GM18868 (cell line): ENCODE data around the gene ZNF366.
A peak's percentile ranks its signal among the peaks of the same experiment; 100 is the strongest.

Experiments used
- ATAC-seq: cut with Tn5 transposase; IDR thresholded peaks from one replicate; pipeline ENCODE4 v1.9.1; 2021; ENCODE audit warnings: mild to moderate bottlenecking, moderate library complexity; ENCODE audit not compliant: unreplicated experiment

The ZNF366 gene

GRCh38 chr5:72494623-72495124 lies 12.5 kb downstream of the ZNF366 start:
- ATAC-seq = no peak

GRCh38 chr5:72489536-72489935 lies 17.7 kb downstream of the ZNF366 start:
- no peak for ATAC-seq

- no peak for ATAC-seq
Measured at GRCh38 chr5:72488756-72489155, 18.5 kb downstream of the ZNF366 start.

DNA sequence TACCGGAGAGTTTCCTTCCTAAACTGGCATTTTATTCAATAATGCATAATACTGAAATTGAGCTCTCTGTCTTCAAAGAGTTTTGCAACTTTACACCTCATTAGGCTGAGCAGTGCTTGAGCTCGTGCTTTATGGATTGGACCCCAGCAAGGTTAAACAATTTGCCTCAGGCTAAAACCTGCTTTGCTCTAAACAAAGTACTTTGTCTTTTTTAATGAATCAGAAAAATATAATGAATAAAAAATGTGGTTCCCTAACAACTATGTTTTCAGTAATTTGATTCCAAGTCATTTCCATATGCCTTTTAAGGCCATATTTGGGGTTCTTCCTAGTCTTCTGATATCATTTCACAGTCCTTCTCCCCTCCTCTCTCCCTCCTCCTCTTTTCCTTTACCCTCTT lies 20.0 kb downstream of the ZNF366 start:
- ATAC-seq = no peak

DNA sequence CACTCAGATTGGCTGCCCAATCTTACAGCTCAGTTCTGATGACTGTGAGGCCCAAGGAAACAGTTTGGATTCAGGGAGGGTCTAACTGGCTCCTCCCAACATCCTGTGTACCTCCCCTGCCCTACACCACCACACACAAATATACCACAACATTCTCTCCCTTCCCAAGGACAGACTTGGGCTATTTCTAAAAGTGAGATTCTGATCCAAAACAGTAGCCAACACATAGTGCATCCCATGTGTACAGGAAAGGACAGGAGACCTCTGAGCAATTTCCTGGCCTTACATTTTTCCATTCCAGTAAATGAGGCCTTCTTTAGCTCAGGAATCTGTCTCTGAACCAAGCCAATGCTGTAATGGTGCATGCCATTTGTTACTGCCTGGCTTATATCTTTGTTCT lies 20.8 kb downstream of the ZNF366 start:
- ATAC-seq = no peak

GRCh38 chr5:72485430-72485974 lies 21.7 kb downstream of the ZNF366 start:
- no peak for ATAC-seq

DNA sequence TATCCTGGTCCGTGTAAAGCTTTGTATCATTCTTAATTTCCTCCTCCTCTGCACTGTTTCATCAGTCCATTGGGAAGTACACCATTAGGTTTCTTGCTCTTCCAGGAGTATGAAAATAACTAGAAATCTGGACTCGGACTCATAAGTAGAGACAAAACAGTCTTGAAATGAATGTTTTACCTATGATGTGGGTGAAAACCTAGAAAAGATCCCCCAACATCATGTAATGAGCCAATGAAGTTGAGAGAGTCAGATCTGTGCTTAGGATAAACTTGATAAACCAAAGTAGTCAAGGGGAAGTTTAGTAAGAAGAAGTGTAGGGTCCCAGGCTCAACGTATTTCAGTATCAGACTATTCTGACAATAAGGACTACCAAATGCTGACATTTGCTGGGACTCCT lies 25.2 kb downstream of the ZNF366 start:
- no peak for ATAC-seq

GRCh38 chr5:72480841-72481240 lies 26.4 kb downstream of the ZNF366 start:
- ATAC-seq = no peak

GRCh38 chr5:72479921-72480320 lies 27.3 kb downstream of the ZNF366 start:
- ATAC-seq = no peak

GRCh38 chr5:72478684-72479083 lies 28.5 kb downstream of the ZNF366 start:
- no peak for ATAC-seq

DNA sequence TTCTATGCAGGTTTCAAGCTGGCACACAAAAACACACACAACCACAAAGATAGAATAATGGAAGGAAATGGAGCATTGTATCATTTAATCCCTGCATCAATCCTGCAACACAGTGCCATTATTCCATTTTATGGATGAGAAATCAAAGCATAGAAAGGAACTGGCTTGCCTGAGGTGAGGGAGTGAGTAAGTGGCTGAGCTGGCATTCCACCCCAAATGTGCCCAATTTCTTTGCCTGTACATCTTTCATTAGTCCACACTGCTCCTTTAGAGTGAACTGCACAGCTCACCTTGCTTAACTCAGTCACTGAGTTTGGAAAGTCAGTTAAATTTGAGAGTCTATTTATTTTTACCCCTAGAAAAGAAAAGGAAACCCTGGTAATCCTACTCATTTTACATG lies 28.9 kb downstream of the ZNF366 start:
- no peak for ATAC-seq

- no peak for ATAC-seq
Measured at GRCh38 chr5:72477644-72478043, 29.6 kb downstream of the ZNF366 start.

- no peak for ATAC-seq
Measured at GRCh38 chr5:72477176-72477575, 30.0 kb downstream of the ZNF366 start.

DNA sequence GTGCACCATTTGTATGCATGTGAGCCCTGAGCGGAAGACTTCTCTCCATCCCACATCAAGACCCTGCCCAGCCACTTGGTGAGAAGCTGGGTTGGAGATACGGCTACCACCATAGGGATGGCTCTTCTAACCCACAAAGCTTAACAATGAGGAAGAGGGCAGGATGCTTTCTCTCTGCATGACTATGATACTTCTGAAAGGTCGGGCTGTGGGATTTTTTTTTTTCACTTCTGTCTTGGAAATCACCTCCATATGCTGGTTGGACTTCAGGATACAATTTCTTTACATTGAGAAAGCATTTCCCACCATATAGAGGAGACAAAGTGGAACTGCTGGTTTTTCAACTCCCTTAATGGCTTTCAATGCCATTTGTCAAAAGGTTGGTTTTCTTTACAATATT lies 30.5 kb downstream of the ZNF366 start:
- ATAC-seq = peak; percentile 62

GRCh38 chr5:72476275-72476674 lies 30.9 kb downstream of the ZNF366 start:
- no peak for ATAC-seq

GRCh38 chr5:72474516-72474915 lies 32.7 kb downstream of the ZNF366 start:
- no peak for ATAC-seq

DNA sequence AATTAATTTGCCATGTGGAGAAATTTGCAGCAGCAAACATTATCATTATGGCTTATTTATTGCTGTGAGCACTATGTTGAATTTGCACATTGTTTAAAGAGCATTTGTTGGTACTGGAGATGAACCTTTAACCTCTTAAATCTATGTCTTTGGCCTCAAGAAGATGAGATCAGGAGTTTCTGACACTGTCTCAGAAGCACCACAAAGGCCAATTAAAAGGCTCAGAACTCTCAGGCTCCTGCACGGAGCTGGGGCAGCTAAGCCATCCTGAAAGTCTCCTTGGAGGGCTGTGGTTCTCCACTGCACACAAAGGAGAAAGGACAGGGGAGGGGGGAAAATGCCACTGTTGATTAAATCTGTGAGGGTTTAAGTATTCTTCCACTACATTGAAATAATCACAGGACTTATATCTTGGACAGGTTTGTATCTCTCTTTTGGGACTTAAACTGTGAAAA lies 33.1 kb downstream of the ZNF366 start:
- ATAC-seq = peak; percentile 40

DNA sequence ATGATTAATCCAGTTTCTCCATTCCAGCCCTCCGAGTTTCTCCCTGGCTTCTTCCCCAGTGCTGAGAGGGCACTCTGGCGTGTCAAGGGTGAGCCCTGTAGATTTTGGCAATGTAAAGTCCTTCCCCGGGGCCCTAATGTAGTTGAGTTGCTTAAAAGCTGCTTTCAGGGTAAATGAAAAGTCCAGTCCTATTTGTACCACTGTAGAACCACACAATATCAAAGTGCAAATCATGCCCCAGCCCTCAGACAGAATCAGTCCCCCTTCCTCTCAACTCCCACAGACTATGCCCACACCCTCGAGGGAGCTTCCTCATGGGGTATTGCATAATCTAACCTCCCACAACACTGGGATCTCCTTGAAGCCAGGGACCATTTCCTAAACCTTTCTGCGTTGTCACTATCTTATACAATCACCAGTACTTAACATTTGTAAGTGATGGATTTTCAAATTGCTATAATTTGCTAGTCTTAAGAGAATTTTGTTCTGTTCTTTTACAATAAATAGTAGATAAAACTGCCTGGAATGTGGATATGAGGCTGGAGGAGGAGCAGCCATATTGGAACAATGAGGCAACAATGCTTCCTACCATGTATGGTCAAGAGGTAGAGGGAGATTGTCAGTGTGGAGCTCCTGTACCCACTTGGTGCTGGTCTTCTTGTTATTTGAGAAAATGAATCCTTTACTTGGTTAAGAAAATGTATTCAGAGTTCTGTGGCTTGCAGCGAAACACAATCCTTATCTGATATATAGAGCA lies 34.4 kb downstream of the ZNF366 start:
- ATAC-seq = no peak

DNA sequence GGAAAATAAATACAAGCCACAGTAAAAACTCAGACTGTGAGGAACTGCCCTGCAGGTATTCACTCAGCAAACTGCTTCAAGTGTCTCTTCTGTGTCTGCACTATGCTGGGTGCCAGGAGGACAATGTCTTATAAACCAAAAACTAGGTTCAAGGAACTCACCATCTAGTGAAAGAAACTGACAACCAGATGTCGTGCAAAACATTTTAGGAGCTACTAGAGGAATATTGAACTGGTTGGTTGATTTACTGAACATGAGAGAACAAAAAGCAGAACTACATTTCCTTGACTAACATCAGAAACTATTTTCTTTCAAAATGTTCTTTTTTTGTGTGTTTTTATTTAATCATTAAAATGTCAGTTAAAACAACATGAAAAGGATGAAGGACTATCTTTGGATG lies 35.2 kb downstream of the ZNF366 start:
- no peak for ATAC-seq

DNA sequence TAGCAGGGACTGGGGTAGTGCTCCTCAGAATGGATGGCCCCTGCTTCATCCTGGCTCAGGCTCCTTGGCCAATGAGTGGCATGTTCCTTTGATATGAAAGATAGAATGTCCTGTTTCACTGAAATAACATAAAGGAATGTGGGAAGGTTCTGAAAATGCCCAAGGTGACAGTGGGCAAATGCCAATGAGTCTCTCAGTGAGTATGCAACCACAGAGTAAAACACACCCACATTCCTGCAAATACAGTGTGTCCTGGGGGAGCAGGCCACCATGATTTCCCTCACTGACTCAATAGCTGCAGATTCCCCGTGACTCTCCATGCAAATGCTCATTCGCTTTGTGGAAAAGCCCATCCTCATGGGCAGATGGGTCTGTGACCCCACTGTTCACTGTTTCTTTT lies 36.4 kb downstream of the ZNF366 start:
- no peak for ATAC-seq

DNA sequence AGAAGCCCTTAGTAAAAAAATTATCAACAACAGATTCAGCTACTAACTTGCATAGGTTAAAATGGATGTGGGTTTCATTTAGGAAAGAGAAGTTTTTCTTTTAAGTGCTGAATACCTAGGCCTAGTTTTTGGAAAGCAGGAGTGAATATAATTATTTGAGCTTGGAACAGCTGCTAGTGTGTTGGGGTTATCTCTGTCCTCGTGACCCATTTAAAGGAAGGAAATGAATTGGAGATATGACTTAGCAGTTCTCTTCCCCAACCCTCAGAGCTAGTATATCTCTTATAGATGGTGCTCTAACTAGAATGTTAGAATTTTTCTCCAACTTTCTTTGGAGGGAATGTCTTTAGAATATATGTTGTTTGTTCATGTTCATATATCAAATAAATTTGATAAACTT lies 38.6 kb downstream of the ZNF366 start:
- ATAC-seq = no peak

- no peak for ATAC-seq
Measured at GRCh38 chr5:72468024-72468423, 39.2 kb downstream of the ZNF366 start.

- no peak for ATAC-seq
Measured at GRCh38 chr5:72467461-72467860, 39.7 kb downstream of the ZNF366 start.
